Measurements from ENCODE around the gene ABHD6. TPM values are rescaled to one million over a fixed set of nuclear protein-coding genes. Genes with fewer than 3 reads are reported as not detected.

Gene ABHD6
- total RNA-seq, 1 donor from 2014 or later = 6.1 TPM

GRCh38 chr3:58293516-58293915, 55.9 kb downstream of the ABHD6 start:
- H3K27ac Mint-ChIP-seq = no peak overlapping the region
- peaks cover 8% of the 10 kb centered on the region for H3K36me3 Mint-ChIP-seq (ENCODE audit: insufficient read depth)
- H3K9me3 Mint-ChIP-seq (ENCODE audit: low read depth) = no peaks in the 10 kb centered on the region
- H3K4me1 Mint-ChIP-seq (ENCODE audit: low read depth) = no peaks in the 10 kb centered on the region
- no peak overlapping the region for H3K4me3 Mint-ChIP-seq (ENCODE audit: low read depth)
- TF ChIP-seq CTCF (IDR thresholded peaks at IDR 0.05; ENCODE audit: unreplicated experiment) = no peak
- no peak for DNase-seq (ENCODE audit: low spot score, unreplicated experiment)
- no peaks in the 10 kb centered on the region for H3K27me3 Mint-ChIP-seq

DNA sequence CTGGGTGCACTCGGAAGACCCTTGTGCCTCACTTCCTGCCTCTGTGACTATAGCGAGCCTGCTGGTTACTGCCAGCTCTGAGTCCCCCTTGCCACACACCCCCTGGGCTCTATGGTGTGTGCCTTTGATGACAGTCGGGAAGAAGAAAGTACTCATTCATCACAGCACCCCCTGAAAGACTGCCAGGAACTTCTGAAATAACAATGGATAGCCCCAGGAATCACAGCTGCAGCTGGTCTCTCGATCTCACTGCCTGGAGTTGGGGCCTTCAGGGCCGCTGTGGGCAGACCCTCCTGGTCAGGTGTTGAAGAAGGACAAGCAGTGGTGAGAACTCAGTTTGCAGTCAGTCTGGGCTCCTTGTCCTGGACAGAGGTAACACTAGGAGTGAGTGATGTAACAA, 58.7 kb downstream of the ABHD6 start:
- H3K4me3 Mint-ChIP-seq (ENCODE audit: low read depth) = no peak overlapping the region
- no peak for DNase-seq (ENCODE audit: low spot score, unreplicated experiment)
- H3K27ac Mint-ChIP-seq = no peak overlapping the region
- no peaks in the 10 kb centered on the region for H3K4me1 Mint-ChIP-seq (ENCODE audit: low read depth)
- peaks cover 1% of the 10 kb centered on the region for H3K27me3 Mint-ChIP-seq
- no peak for TF ChIP-seq CTCF (IDR thresholded peaks at IDR 0.05; ENCODE audit: unreplicated experiment)
- H3K9me3 Mint-ChIP-seq (ENCODE audit: low read depth) = no peaks in the 10 kb centered on the region
- peaks cover 8% of the 10 kb centered on the region for H3K36me3 Mint-ChIP-seq (ENCODE audit: insufficient read depth)

- H3K27me3 Mint-ChIP-seq = peaks cover 4% of the 10 kb centered on the region
Measured at GRCh38 chr3:58296843-58297242, 59.3 kb downstream of the ABHD6 start.

GRCh38 chr3:58298190-58298589, 60.6 kb downstream of the ABHD6 start:
- no peaks in the 10 kb centered on the region for H3K9me3 Mint-ChIP-seq (ENCODE audit: low read depth)
- H3K4me3 Mint-ChIP-seq (ENCODE audit: low read depth) = no peak overlapping the region
- H3K27me3 Mint-ChIP-seq = peaks cover 10% of the 10 kb centered on the region
- no peaks in the 10 kb centered on the region for H3K4me1 Mint-ChIP-seq (ENCODE audit: low read depth)
- DNase-seq (ENCODE audit: low spot score, unreplicated experiment) = no peak
- no peak overlapping the region for H3K27ac Mint-ChIP-seq
- H3K36me3 Mint-ChIP-seq (ENCODE audit: insufficient read depth) = peaks cover 4% of the 10 kb centered on the region
- no peak for TF ChIP-seq CTCF (IDR thresholded peaks at IDR 0.05; ENCODE audit: unreplicated experiment)

More at GRCh38 chr3:58296843-58297242, 59.3 kb downstream of the ABHD6 start:
- no peak for DNase-seq (ENCODE audit: low spot score, unreplicated experiment)
- no peaks in the 10 kb centered on the region for H3K9me3 Mint-ChIP-seq (ENCODE audit: low read depth)
- peaks cover 8% of the 10 kb centered on the region for H3K36me3 Mint-ChIP-seq (ENCODE audit: insufficient read depth)
- no peak for TF ChIP-seq CTCF (IDR thresholded peaks at IDR 0.05; ENCODE audit: unreplicated experiment)
- no peaks in the 10 kb centered on the region for H3K4me1 Mint-ChIP-seq (ENCODE audit: low read depth)
- no peak overlapping the region for H3K4me3 Mint-ChIP-seq (ENCODE audit: low read depth)
- H3K27ac Mint-ChIP-seq = no peak overlapping the region

- Mint-ChIP-seq H3K27me3 (peaks cover 10% of the 10 kb centered on the region), H3K4me1 (ENCODE audit: low read depth) (no peaks in the 10 kb centered on the region), H3K4me3 (ENCODE audit: low read depth) (no peak overlapping the region), H3K36me3 (ENCODE audit: insufficient read depth) (peaks cover 3% of the 10 kb centered on the region), H3K27ac (no peak overlapping the region), H3K9me3 (ENCODE audit: low read depth) (no peaks in the 10 kb centered on the region)
- no peak for DNase-seq (ENCODE audit: low spot score, unreplicated experiment)
- no peak for TF ChIP-seq CTCF (IDR thresholded peaks at IDR 0.05; ENCODE audit: unreplicated experiment)
Measured at GRCh38 chr3:58299075-58299474, 61.5 kb downstream of the ABHD6 start.

All from progenitor cell of endocrine pancreas (in vitro differentiated cells).